K562 (cell line): ENCODE data around the gene A1BG. TPM values are rescaled to one million over a fixed set of nuclear protein-coding genes. Genes with fewer than 3 reads are reported as not detected.

Source experiments
- CBX3 ChIP-seq, 2 experiments: IDR thresholded peaks; 1 replicate in 1 of 2; 2 replicates in 1 of 2; pipeline ENCODE4 v1.6.1; 2012; ENCODE audit warnings: inconsistent platforms in 2 of 2, low read length in 2 of 2, borderline replicate concordance in 1 of 2, control low read depth in 1 of 2
- ETV1 ChIP-seq: fragments of 450-650 bp; conservative IDR thresholded peaks from 2 replicates; pipeline ENCODE4 v1.6.1; 2016; ENCODE audit warnings: missing genetic modification characterization, control low read depth, low read depth, missing compliant biosample characterization
- GABPB1 ChIP-seq: sonication (generic); formaldehyde crosslinking; IDR thresholded peaks from 2 replicates; pipeline ENCODE4 v1.8.0; 2022; ENCODE audit warnings: mild to moderate bottlenecking, missing genetic modification reagents
- HLTF ChIP-seq: fragments of 450-650 bp; IDR thresholded peaks from 2 replicates; pipeline ENCODE4 v1.6.1; 2016
- HNRNPK ChIP-seq: fragments of 200-400 bp; formaldehyde crosslinking; IDR thresholded peaks from one replicate; pipeline ENCODE4 v1.6.1; 2018; ENCODE audit warnings: mild to moderate bottlenecking, low read depth, low read length; ENCODE audit not compliant: poor library complexity, severe bottlenecking
- MBD2 ChIP-seq: sonication (generic); IDR thresholded peaks from 2 replicates; pipeline ENCODE4 v1.6.1; 2016; ENCODE audit warnings: low read depth, borderline replicate concordance
- MIER1 ChIP-seq: fragments of 450-650 bp; IDR thresholded peaks from 2 replicates; pipeline ENCODE4 v1.6.1; 2016; ENCODE audit warnings: antibody characterized with exemption, mild to moderate bottlenecking, low read depth
- MYNN ChIP-seq, 2 experiments: sonication (generic); formaldehyde crosslinking in 1 of 2; IDR thresholded peaks; 2 replicates each; pipeline versions ENCODE4 v1.5.0 to v1.6.1; 2016 to 2020; ENCODE audit warnings: antibody characterized with exemption in 1 of 2, missing genetic modification reagents in 1 of 2
- NFYB ChIP-seq: IDR thresholded peaks from 2 replicates; pipeline ENCODE4 v1.6.1; 2011; ENCODE audit warnings: mild to moderate bottlenecking, moderate library complexity; ENCODE audit not compliant: insufficient read length; ENCODE audit errors: extremely low read depth
- PHF8 ChIP-seq: fragments of 200-600 bp; sonication (generic); IDR thresholded peaks from 2 replicates; pipeline ENCODE4 v1.6.1; 2012; ENCODE audit warnings: mixed run types, mild to moderate bottlenecking, inconsistent platforms, low read length, moderate library complexity, borderline replicate concordance
- RBM14 ChIP-seq: fragments of 200-400 bp; formaldehyde crosslinking; IDR thresholded peaks from 2 replicates; pipeline ENCODE4 v1.6.1; 2018; ENCODE audit warnings: low read depth, mild to moderate bottlenecking, low read length, moderate library complexity, borderline replicate concordance; ENCODE audit not compliant: insufficient read depth
- SMAD3 ChIP-seq: fragments of 450-650 bp; formaldehyde crosslinking; conservative IDR thresholded peaks from 2 replicates; pipeline ENCODE4 v1.4.0; 2020; ENCODE audit warnings: mild to moderate bottlenecking
- SUPT5H ChIP-seq: fragments of 450-650 bp; IDR thresholded peaks from 2 replicates; pipeline ENCODE4 v1.6.1; 2016
- ZBTB33 ChIP-seq: sonication (generic); formaldehyde crosslinking; IDR thresholded peaks from 2 replicates; pipeline ENCODE4 v1.8.1; 2023; ENCODE audit warnings: mild to moderate bottlenecking, missing genetic modification reagents
- ZNF165 ChIP-seq: fragments of 250-450 bp; sonication (Bioruptor Pico); IDR thresholded peaks from 2 replicates; pipeline ENCODE4 v1.4.0; 2020; ENCODE audit warnings: borderline replicate concordance
- ZNF444 ChIP-seq: fragments of 250-450 bp; sonication (Bioruptor Pico); IDR thresholded peaks from 2 replicates; pipeline ENCODE4 v1.4.0; 2020; ENCODE audit warnings: mild to moderate bottlenecking, moderate library complexity
- ZNF57 ChIP-seq: fragments of 450-650 bp; formaldehyde crosslinking; IDR thresholded peaks from 2 replicates; pipeline ENCODE4 v1.4.0; 2020; ENCODE audit warnings: mild to moderate bottlenecking, moderate library complexity
- ZNF717 ChIP-seq: fragments of 250-450 bp; sonication (Bioruptor Pico); IDR thresholded peaks from 2 replicates; pipeline ENCODE4 v1.5.0; 2021
- polyA plus RNA-seq, 8 experiments: library from polyadenylated mRNA; depleted of rRNA in 4 of 8; stranded (reverse) in 5 of 8; unstranded in 3 of 8; fragments of >200 nt; fragmentation: Nextera tagmentation in 2 of 8; fragmentation: Illumina TruSeq in 1 of 8; extraction: Ambion mirVana in 2 of 8; extraction: Trizol in 1 of 8; gene quantifications; 2 replicates each; pipeline versions ENCODE4 v1.2.1 to v1.2.3, GENCODE V29; 2011 to 2014; ENCODE audit warnings: inconsistent platforms in 1 of 8, missing spikeins in 1 of 8
- total RNA-seq, 7 experiments: library from RNA; depleted of rRNA in 6 of 7; stranded (reverse); fragments of >200 nt in 6 of 7; fragmentation: Illumina TruSeq in 2 of 7; extraction: Trizol in 2 of 7; gene quantifications; 2 replicates each; pipeline versions ENCODE4 v1.2.1 to v1.2.3, GENCODE V29; 2011 to 2021; ENCODE audit warnings: low replicate concordance in 1 of 7
- TF ChIP-seq, protein P1 (sequence below), 2 experiments: IDR thresholded peaks; 2 replicates each; pipeline ENCODE4 v1.6.1; 2011; ENCODE audit warnings: borderline replicate concordance in 1 of 2, control low read depth in 1 of 2, low read depth in 1 of 2, low read length in 1 of 2, mild to moderate bottlenecking in 1 of 2, mixed read lengths in 1 of 2, moderate library complexity in 1 of 2; ENCODE audit not compliant: insufficient read depth in 1 of 2, insufficient read length in 1 of 2, poor library complexity in 1 of 2, severe bottlenecking in 1 of 2; ENCODE audit errors: extremely low read depth in 1 of 2
- TF ChIP-seq, protein P2 (sequence below): sonication (generic); formaldehyde crosslinking; IDR thresholded peaks from 2 replicates; pipeline ENCODE4 v1.8.0; 2022; ENCODE audit warnings: mild to moderate bottlenecking, missing genetic modification reagents, borderline replicate concordance

A1BG gene
- total and polyA plus RNA-seq, 9 of the 15 experiments (the other 6 are each of a cell fraction or from before 2014, with no cell fraction given): 0.10 to 19.8 (median 2.6) TPM

GRCh38 chr19:58346961-58347929, 6.0 kb downstream of the A1BG start (continued):
- TF ChIP-seq, protein P1, sequence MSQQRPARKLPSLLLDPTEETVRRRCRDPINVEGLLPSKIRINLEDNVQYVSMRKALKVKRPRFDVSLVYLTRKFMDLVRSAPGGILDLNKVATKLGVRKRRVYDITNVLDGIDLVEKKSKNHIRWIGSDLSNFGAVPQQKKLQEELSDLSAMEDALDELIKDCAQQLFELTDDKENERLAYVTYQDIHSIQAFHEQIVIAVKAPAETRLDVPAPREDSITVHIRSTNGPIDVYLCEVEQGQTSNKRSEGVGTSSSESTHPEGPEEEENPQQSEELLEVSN (IDR thresholded peaks at IDR 0.05; ENCODE audit: borderline replicate concordance in 1 of 2, extremely low read depth in 1 of 2, insufficient read depth in 1 of 2, insufficient read length in 1 of 2, low read depth in 1 of 2, low read length in 1 of 2, poor library complexity in 1 of 2, severe bottlenecking in 1 of 2): peak; percentile 80 to 83
- TF ChIP-seq PHF8 (peak; percentile 81; the same call in 1 of the 2 replicates), ZNF57 (CRISPR knock-in tag) (no peak), ZBTB33 (CRISPR knock-in tag) (no peak), ZNF717 (CRISPR knock-in tag) (no peak), HLTF (no peak), HNRNPK (no peak), MYNN (IDR thresholded peaks at IDR 0.05) (no peak), MYNN (CRISPR knock-in tag; IDR thresholded peaks at IDR 0.05) (no peak), ZNF444 (no peak), MIER1 (no peak), SUPT5H (peak; percentile 50; the same call in 1 of the 2 replicates), NFYB (no peak), ETV1 (no peak), MBD2 (no peak), CBX3 (IDR thresholded peaks at IDR 0.05; ENCODE audit: borderline replicate concordance in 1 of 2, low read length in 2 of 2) (no peak), ZNF165 (no peak), GABPB1 (CRISPR knock-in tag) (peak; percentile 60), RBM14 (0 out of 2 replicates have a peak, but pooled peaks have one; percentile 9), SMAD3 (no peak)
- TF ChIP-seq, protein P2, sequence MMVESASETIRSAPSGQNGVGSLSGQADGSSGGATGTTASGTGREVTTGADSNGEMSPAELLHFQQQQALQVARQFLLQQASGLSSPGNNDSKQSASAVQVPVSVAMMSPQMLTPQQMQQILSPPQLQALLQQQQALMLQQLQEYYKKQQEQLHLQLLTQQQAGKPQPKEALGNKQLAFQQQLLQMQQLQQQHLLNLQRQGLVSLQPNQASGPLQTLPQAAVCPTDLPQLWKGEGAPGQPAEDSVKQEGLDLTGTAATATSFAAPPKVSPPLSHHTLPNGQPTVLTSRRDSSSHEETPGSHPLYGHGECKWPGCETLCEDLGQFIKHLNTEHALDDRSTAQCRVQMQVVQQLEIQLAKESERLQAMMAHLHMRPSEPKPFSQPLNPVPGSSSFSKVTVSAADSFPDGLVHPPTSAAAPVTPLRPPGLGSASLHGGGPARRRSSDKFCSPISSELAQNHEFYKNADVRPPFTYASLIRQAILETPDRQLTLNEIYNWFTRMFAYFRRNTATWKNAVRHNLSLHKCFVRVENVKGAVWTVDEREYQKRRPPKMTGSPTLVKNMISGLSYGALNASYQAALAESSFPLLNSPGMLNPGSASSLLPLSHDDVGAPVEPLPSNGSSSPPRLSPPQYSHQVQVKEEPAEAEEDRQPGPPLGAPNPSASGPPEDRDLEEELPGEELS (CRISPR knock-in tag): no peak
